HepG2 (cell line): ENCODE data around the gene ABHD12. TPM values are rescaled to one million over a fixed set of nuclear protein-coding genes. Genes with fewer than 3 reads are reported as not detected.

Experiments used
- ATAC-seq: fragments of 200-7000 bp; cut with Tn5 transposase; 3 replicates; pipeline ENCODE4 v1.9.1; 2020; ENCODE audit warnings: mild to moderate bottlenecking, moderate library complexity
- BruUV-seq: library from RNA; stranded (reverse); fragments of 400-500 nt; replicated peaks from 2 replicates; lab custom pipeline; 2021; lab: Mats Ljungman, UMichigan
- CTCF ChIA-PET: fragments of 300-600 bp; formaldehyde crosslinking; extraction: SDS; loops from one replicate; lab custom pipeline; 2021; ENCODE audit warnings: low total read pairs, inconsistent platforms, low intra/inter-chr PET ratio; lab: Yijun Ruan, JAX
- POLR2A ChIA-PET: fragments of 350-600 bp; sonication (Branson Sonifier 250); formaldehyde crosslinking; loops from one replicate; lab custom pipeline; 2020; ENCODE audit warnings: antibody characterized with exemption, inconsistent platforms; lab: Yijun Ruan, JAX
- DNase-seq: peaks from one replicate; pipeline ENCODE4 v3.0.0-alpha.2; 2015; ENCODE audit warnings: low spot score
- FAIRE-seq: peaks from 3 replicates; lab custom pipeline; 2011; peaks lifted over from hg19 to GRCh38; lab: Jason Lieb, UNC
- H2AFZ ChIP-seq: one replicate; pipeline ENCODE4 v1.6.1; 2011; ENCODE audit warnings: low read length, inconsistent platforms
- H3K27ac ChIP-seq: fragments of 300-600 bp; 3 replicates; pipeline ENCODE4 v1.8.0; 2011; ENCODE audit warnings: mixed run types, mild to moderate bottlenecking, mixed read lengths, low read length, inconsistent platforms; ENCODE audit not compliant: insufficient read depth; ENCODE audit errors: extremely low read length
- H3K27me3 ChIP-seq, 2 experiments: fragments of 200-600 bp in 1 of 2; 2 replicates in 1 of 2; 3 replicates in 1 of 2; pipeline versions ENCODE4 v1.6.0 to v1.8.0; 2011; ENCODE audit warnings: low read length in 2 of 2, mild to moderate bottlenecking in 2 of 2, moderate library complexity in 2 of 2, inconsistent platforms in 1 of 2; ENCODE audit not compliant: insufficient read depth in 2 of 2, control insufficient read depth in 1 of 2
- H3K36me3 ChIP-seq, 2 experiments: fragments of 200-600 bp in 1 of 2; replicated peaks in 1 of 2; 2 replicates in 1 of 2; 3 replicates in 1 of 2; pipeline versions ENCODE4 v1.5.1 to v1.8.0; 2011; ENCODE audit warnings: low read length in 2 of 2, inconsistent platforms in 1 of 2; ENCODE audit not compliant: insufficient read depth in 2 of 2, control insufficient read depth in 1 of 2
- H3K4me1 ChIP-seq: 2 replicates; pipeline ENCODE4 v1.5.1; 2012; ENCODE audit warnings: low read length, inconsistent platforms; ENCODE audit not compliant: insufficient read depth
- H3K4me2 ChIP-seq: 2 replicates; pipeline ENCODE4 v1.6.0; 2011; ENCODE audit warnings: low read depth, low read length, inconsistent platforms
- H3K4me3 ChIP-seq, 3 experiments: fragments of 200-600 bp in 1 of 3; sonication (generic), shearing (Covaris generic) in 1 of 3; replicated peaks in 1 of 3; 2 replicates each; pipeline ENCODE4 v1.5.1; 2011 to 2016; ENCODE audit warnings: low read length in 3 of 3, inconsistent platforms in 2 of 3, low read depth in 2 of 3, mild to moderate bottlenecking in 2 of 3, control low read depth in 1 of 3, mixed read lengths in 1 of 3; ENCODE audit not compliant: insufficient read depth in 1 of 3
- H3K79me2 ChIP-seq: one replicate; pipeline ENCODE4 v1.6.1; 2011; ENCODE audit warnings: low read length, inconsistent platforms; ENCODE audit not compliant: insufficient read depth
- H3K9ac ChIP-seq: 2 replicates; pipeline ENCODE4 v1.6.0; 2011; ENCODE audit warnings: mild to moderate bottlenecking, low read depth, low read length, inconsistent platforms; ENCODE audit not compliant: insufficient read depth
- H3K9me3 ChIP-seq: 2 replicates; pipeline ENCODE4 v1.5.1; 2012; ENCODE audit warnings: mild to moderate bottlenecking, low read length
- H4K20me1 ChIP-seq: 2 replicates; pipeline ENCODE4 v1.6.0; 2011; ENCODE audit warnings: inconsistent platforms, mild to moderate bottlenecking, low read length, moderate library complexity; ENCODE audit not compliant: insufficient read depth
- FOXK2 ChIP-seq: fragments of 450-650 bp; IDR thresholded peaks from 2 replicates; pipeline ENCODE4 v1.6.1; 2016
- PHF20 ChIP-seq: sonication (generic); formaldehyde crosslinking; IDR thresholded peaks from 2 replicates; pipeline ENCODE4 v1.5.0; 2020; ENCODE audit warnings: mild to moderate bottlenecking, missing genetic modification reagents
- RBAK ChIP-seq: sonication (generic); formaldehyde crosslinking; IDR thresholded peaks from 2 replicates; pipeline ENCODE4 v1.5.1; 2020; ENCODE audit warnings: mild to moderate bottlenecking, missing genetic modification reagents
- RBM22 ChIP-seq: fragments of 200-400 bp; formaldehyde crosslinking; optimal IDR thresholded peaks from 2 replicates; pipeline ENCODE3; 2017; ENCODE audit warnings: mild to moderate bottlenecking, low read length, moderate library complexity
- SNAPC2 ChIP-seq: sonication (generic); formaldehyde crosslinking; IDR thresholded peaks from 2 replicates; pipeline ENCODE4 v1.8.1; 2022; ENCODE audit warnings: mild to moderate bottlenecking, missing genetic modification reagents
- YEATS2 ChIP-seq: sonication (generic); formaldehyde crosslinking; IDR thresholded peaks from 2 replicates; pipeline ENCODE4 v1.4.0; 2020; ENCODE audit warnings: missing genetic modification reagents, borderline replicate concordance
- ZNF24 ChIP-seq: fragments of 450-650 bp; IDR thresholded peaks from 2 replicates; pipeline ENCODE4 v1.6.1; 2017; ENCODE audit warnings: antibody characterized with exemption, mild to moderate bottlenecking
- WGBS: methylation state at CpG from one replicate; pipeline ENCODE4 v1.1.6; 2017; ENCODE audit warnings: low lambda C conversion rate; 5-methylcytosine and 5-hydroxymethylcytosine counted together
- in situ Hi-C: cut with HindIII; loops from 2 replicates; pipeline ENCODE4 v1.10.0; 2017; ENCODE audit warnings: low pct_unique_long_range_greater_than_20kb; ENCODE audit not compliant: extremely low pct_ligation_motif_present
- intact Hi-C: fragments of 100-400 bp; cut with micrococcal nuclease; formaldehyde crosslinking; loops from one replicate; pipeline ENCODE4 v1.10.0; 2022; ENCODE audit not compliant: unreplicated experiment
- polyA plus RNA-seq, 8 experiments: library from polyadenylated mRNA; depleted of rRNA in 3 of 8; stranded (reverse) in 7 of 8; unstranded in 1 of 8; fragments of >200 nt; fragmentation: Illumina TruSeq in 4 of 8; extraction: Trizol in 4 of 8; gene quantifications; 2 replicates each; pipeline versions ENCODE4 v1.2.1 to v1.2.3, GENCODE V29; 2011 to 2016; ENCODE audit warnings: low read depth in 4 of 8, missing spikeins in 1 of 8, mixed read lengths in 1 of 8; ENCODE audit not compliant: insufficient read depth in 1 of 8
- total RNA-seq, 5 experiments: library from RNA; depleted of rRNA; stranded (reverse); fragments of >200 nt; fragmentation: Illumina TruSeq; extraction: Trizol; gene quantifications; 2 replicates each; pipeline ENCODE4 v1.2.3, GENCODE V29; 2016; ENCODE audit warnings: low read depth in 1 of 5
- TF ChIP-seq, protein P1 (sequence below): sonication (generic); formaldehyde crosslinking; IDR thresholded peaks from 2 replicates; pipeline ENCODE4 v1.5.1; 2020; ENCODE audit warnings: missing genetic modification reagents, mild to moderate bottlenecking, borderline replicate concordance
- TF ChIP-seq, protein P2 (sequence below): IDR thresholded peaks from 2 replicates; pipeline ENCODE4 v1.6.1; 2016
- TF ChIP-seq, protein P3 (sequence below): IDR thresholded peaks from 2 replicates; pipeline ENCODE4 v1.6.1; 2016; ENCODE audit warnings: missing compliant biosample characterization, missing genetic modification reagents, borderline replicate concordance

ABHD12 gene
- total and polyA plus RNA-seq, 2 of the 13 experiments (the other 11 are each of a cell fraction or from before 2014, with no cell fraction given) = 23.5 to 72.1 TPM

DNA sequence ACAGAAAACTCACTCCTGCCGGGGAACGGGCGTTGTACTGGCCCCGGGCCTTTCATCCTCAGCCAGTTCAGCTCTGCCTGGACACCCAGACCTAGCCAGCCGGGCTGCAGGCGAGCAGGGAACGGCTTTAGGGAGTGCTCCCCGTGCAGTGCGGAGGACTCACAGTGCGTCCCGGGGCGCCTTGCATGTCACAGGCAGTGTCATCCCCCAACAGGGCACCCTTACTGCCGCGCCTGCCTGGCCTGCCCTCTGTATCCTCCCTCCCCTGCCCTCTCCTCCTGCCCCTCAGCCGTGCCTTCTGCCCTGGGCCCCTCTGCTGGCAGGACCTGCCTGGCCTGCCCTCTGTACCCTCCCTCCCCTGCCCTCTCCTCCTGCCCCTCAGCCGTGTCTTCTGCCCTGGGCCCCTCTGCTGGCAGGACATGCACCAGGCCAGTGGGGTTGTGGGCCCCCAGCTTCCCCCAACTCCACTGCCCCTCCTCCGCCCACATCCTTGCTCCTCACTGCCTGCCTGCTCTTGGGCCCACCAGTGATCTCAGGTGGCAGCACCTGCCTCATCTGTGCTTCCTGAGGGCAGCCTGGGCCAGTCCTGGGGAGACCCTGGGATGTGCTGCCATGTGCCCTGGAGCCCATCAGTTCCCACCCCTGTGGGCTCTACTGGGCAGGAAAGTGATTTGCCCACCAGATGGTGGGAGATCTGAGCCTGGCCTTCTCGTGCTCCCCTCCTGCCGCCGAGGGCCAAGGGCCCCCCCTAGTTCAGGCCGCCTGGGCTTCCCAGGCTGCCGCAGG, 99.8 kb downstream of the ABHD12 start (continued):
- TF ChIP-seq, protein P1, sequence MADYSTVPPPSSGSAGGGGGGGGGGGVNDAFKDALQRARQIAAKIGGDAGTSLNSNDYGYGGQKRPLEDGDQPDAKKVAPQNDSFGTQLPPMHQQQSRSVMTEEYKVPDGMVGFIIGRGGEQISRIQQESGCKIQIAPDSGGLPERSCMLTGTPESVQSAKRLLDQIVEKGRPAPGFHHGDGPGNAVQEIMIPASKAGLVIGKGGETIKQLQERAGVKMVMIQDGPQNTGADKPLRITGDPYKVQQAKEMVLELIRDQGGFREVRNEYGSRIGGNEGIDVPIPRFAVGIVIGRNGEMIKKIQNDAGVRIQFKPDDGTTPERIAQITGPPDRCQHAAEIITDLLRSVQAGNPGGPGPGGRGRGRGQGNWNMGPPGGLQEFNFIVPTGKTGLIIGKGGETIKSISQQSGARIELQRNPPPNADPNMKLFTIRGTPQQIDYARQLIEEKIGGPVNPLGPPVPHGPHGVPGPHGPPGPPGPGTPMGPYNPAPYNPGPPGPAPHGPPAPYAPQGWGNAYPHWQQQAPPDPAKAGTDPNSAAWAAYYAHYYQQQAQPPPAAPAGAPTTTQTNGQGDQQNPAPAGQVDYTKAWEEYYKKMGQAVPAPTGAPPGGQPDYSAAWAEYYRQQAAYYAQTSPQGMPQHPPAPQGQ (CRISPR knock-in tag) = no peak
- TF ChIP-seq FOXK2 = no peak
- no peak for TF ChIP-seq PHF20

DNA sequence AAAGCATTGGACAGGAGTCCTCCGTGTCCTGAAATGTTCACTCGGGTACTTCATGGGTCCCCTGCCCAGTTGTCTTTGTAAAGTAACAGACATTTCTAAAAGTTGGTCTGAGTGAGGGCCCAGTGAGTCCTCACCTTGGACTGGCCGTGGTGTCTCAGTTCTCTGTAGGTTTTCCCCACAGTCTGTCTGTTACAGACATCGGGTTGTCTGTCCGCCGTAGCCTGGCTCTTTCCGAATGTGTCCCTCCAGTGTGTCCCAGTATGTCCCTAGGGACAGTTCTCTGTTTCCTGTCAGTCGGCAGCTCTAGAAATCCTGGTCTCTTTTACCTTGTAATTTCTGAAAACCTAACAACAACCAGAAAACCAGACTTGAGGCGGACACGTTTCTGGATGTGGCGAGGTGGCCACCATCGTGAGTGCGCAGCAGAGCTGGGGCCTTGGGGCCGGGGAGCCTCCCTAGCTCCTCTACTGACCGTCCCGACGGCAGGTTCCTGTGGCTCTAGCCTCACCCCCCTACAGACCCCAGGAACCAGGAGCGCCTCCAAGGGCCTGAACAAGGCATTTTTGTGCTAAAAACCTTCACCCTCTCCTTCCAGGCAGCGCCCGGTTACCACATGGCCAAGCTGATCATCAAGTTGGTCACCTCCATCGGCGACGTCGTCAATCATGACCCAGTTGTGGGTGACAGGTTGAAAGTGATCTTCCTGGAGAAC, 100.6 kb downstream of the ABHD12 start:
- DNase-seq = no peak
- Histone ChIP-seq H3K9ac (no peak overlapping the region), H3K4me3 (no peak overlapping the region), H2AFZ (no peak overlapping the region), H3K4me2 (no peak overlapping the region), H3K27ac (no peak overlapping the region), H4K20me1 (no peaks in the 10 kb centered on the region), H3K9me3 (no peaks in the 10 kb centered on the region), H3K79me2 (no peaks in the 10 kb centered on the region), H3K36me3 (peaks cover 33 to 56% of the 10 kb centered on the region in 2 experiments), H3K4me1 (0 out of 2 replicates have a peak, but pooled peaks cover 5% of the 10 kb centered on the region), H3K27me3 (no peaks in the 10 kb centered on the region)
- ATAC-seq = no peak
- BruUV-seq = no TSS peak
- in situ Hi-C loops = loop anchor here (10.0 kb wide), 1 partner anchor 295 kb away; the partner anchor contains the start of gene APMAP
- TF ChIP-seq, protein P2, sequence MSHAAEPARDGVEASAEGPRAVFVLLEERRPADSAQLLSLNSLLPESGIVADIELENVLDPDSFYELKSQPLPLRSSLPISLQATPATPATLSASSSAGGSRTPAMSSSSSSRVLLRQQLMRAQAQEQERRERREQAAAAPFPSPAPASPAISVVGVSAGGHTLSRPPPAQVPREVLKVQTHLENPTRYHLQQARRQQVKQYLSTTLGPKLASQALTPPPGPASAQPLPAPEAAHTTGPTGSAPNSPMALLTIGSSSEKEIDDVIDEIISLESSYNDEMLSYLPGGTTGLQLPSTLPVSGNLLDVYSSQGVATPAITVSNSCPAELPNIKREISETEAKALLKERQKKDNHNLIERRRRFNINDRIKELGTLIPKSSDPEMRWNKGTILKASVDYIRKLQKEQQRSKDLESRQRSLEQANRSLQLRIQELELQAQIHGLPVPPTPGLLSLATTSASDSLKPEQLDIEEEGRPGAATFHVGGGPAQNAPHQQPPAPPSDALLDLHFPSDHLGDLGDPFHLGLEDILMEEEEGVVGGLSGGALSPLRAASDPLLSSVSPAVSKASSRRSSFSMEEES (CRISPR knock-in tag) = no peak
- TF ChIP-seq RBM22 (peak; percentile 9), YEATS2 (no peak), ZNF24 (no peak), SNAPC2 (CRISPR knock-in tag) (no peak), RBAK (no peak)
- TF ChIP-seq, protein P3, sequence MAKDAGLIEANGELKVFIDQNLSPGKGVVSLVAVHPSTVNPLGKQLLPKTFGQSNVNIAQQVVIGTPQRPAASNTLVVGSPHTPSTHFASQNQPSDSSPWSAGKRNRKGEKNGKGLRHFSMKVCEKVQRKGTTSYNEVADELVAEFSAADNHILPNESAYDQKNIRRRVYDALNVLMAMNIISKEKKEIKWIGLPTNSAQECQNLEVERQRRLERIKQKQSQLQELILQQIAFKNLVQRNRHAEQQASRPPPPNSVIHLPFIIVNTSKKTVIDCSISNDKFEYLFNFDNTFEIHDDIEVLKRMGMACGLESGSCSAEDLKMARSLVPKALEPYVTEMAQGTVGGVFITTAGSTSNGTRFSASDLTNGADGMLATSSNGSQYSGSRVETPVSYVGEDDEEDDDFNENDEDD (CRISPR knock-in tag) = no peak
- FAIRE-seq = no peak
- WGBS = 95% methylated on average over 24 of the region's 24 CpGs
- ChIA-PET CTCF (no interaction called here), POLR2A (no interaction called here)
- intact Hi-C loops = loop anchor here (5.0 to 10.0 kb wide), 2 partner anchors 105 to 298 kb away; partner anchors contain the start of genes ABHD12 and APMAP
